Measurements from ENCODE around the gene STK10. TPM values are rescaled to one million over a fixed set of nuclear protein-coding genes. Genes with fewer than 3 reads are reported as not detected.

Gene STK10
- total RNA-seq, 1 donor from 2014 or later: 281 TPM

DNA sequence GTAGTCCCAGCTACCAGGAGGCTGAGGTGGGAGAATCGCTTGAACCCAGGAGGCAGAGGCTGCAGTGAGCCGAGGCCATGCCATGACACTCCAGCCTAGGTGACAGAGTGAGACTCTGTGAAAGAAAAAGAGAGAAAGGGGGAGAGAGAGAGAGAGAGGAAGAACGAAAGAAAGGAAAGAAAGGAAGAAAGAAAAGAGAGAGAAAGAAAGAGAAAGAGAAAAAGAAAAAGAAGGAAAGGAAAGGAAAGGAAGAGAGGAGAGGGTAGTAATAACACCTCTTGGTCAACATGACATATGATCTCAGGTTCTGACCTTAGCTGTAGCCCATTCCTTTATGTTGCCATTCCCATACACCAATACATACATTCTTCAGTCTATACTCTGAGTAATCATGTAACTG is 195.7 kb downstream of the STK10 start:
- intact Hi-C loops (cut with micrococcal nuclease): no loop called here

Other genes starting within 250 kb of the STK10 start
- 31.1 and 33.6 TPM in 2 replicates for gene FBXW11, start 181.6 kb downstream of the STK10 start, total RNA-seq
- not detected in 2 replicates for gene EFCAB9, start 5.9 kb upstream of the STK10 start, total RNA-seq
- gene UBTD2, start 95.5 kb upstream of the STK10 start, total RNA-seq: 11.1 and 11.8 TPM in 2 replicates

Measured in T-helper 2 cell treated with Interferon-gamma antibody and Interleukin-4, amounts not matched to agents 100 ng/mL and 5 ng/mL, for 36 hours (primary cell).